CMK (cell line): Measurements from ENCODE around the gene CCDC78.

Source experiments
- DNase-seq: peaks from one replicate; pipeline ENCODE4 v3.0.0-alpha.2; 2010; ENCODE audit warnings: low read depth

Gene CCDC78

GRCh38 chr16:677316-678190 is 48.7 kb downstream of the CCDC78 start:
- DNase-seq: no peak

DNA sequence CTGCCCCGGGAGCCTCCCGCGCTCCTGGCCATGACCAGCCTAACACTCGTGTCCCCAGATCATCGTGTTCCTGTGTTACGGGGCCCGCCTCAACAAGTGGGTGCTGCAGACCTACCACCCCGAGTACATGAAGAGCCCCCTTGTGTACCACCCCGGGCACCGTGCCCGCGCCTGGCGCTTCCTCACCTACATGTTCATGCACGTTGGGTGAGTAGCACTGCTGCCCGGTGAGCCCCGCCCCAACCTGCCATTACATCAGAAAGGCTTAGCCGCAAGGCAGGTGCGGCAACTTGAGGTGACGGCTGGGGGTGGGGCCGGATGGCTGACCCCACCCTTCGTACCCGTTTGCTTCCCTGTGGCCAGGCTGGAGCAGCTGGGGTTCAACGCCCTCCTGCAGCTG is 49.3 kb downstream of the CCDC78 start:
- no peak for DNase-seq

DNA sequence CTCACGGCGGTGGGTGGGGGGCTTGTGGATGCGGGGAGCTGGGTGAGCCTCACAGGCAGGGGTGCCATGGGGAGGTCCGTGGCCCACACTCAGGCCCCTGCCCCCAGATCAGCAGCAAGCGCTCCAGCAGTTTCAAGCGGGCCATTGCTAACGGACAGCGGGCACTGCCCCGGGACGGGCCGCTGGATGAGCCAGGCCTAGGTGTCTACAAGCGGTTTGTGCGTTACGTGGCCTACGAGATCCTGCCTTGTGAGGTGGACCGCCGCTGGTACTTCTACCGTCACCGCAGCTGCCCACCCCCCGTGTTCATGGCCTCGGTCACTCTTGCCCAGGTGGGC is 49.7 kb downstream of the CCDC78 start:
- DNase-seq: no peak

DNA sequence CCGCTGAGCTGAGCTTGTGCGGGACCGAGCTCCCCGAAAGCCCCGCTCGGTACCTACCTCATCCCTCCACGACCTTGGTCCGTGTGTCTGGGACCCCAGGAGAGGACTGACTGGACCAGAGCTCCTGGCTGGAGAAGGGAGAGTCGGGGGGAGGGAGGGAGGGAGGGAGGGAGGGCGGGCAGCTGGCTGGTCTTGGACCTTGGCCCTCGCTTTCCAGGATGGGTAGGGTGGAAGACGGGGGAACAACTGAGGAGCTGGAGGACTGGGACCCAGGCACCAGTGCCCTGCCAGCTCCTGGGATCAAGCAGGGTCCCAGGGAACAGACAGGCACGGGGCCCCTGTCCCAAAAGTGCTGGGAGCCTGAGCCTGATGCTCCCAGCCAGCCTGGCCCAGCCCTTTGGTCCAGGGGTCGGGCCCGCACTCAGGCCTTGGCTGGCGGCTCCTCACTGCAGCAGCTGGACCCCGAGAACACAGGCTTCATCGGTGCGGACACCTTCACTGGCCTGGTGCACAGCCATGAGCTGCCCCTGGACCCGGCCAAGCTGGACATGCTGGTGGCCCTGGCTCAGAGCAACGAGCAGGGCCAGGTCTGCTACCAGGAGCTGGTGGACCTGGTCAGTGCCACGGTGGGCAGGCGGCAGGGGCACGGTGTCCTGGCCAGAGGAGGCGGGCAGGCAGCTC is 50.2 kb downstream of the CCDC78 start:
- DNase-seq: no peak

GRCh38 chr16:674968-675883 is 51.0 kb downstream of the CCDC78 start, which contains the start of gene RHBDL1:
Gene RHBDL1, plus strand, starts transcription at chr16:675671. Its CDS starts 120 bp downstream, at chr16:675791.
- DNase-seq: no peak

GRCh38 chr16:674214-674881 is 51.9 kb downstream of the CCDC78 start:
- DNase-seq: no peak

DNA sequence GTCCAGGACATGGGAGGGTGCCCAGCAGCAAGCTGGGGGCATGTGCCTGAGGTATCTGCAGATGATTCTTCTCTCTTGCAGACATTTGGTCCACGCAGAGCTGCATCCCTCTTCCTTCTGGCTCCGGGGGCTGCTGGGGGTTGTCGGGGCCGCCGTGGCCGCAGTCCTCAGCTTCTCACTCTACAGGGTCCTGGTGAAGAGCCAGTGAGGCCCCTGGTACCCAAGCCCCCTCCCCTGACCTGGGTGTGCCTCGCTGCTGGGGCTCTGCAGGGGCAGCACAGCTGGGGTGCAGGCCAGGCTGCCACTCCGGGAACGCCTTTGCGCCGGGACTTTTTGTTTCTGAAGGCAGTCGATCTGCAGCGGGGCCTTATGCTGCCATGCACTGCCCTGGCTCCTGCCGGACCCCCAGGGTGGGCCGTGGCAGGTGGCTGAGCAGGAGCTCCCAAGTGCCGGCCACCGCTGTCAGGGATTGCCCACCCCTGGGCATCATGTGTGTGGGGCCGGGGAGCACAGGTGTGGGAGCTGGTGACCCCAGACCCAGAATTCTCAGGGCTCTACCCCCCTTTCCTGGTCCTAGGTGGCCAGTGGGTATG is 52.7 kb downstream of the CCDC78 start:
- no peak for DNase-seq

GRCh38 chr16:672851-673250 is 53.4 kb downstream of the CCDC78 start:
- DNase-seq: no peak
